H1 (cell line): ENCODE measurements around the gene HOXB7. TPM values are rescaled to one million over a fixed set of nuclear protein-coding genes. Genes with fewer than 3 reads are reported as not detected.

Experiments
- CTCF ChIA-PET: fragments of 300-600 bp; sonication (Branson Sonifier 250); formaldehyde crosslinking; loops from one replicate; lab custom pipeline; 2021; ENCODE audit not compliant: partially characterized antibody; lab: Charles Lee
- POLR2A ChIA-PET: fragments of 300-600 bp; sonication (Branson Sonifier 250); formaldehyde crosslinking; loops from one replicate; lab custom pipeline; 2021; ENCODE audit warnings: inconsistent platforms; ENCODE audit not compliant: partially characterized antibody; lab: Charles Lee
- DNase-seq, 2 experiments: peaks; one replicate each; pipeline versions ENCODE4 v3.0.0 to v3.0.0-alpha.2; 2010 to 2022; ENCODE audit warnings: low spot score in 2 of 2, low read depth in 1 of 2, mixed read lengths in 1 of 2
- FAIRE-seq: peaks from 2 replicates; lab custom pipeline; 2011; peaks lifted over from hg19 to GRCh38; lab: Jason Lieb, UNC
- H2AFZ ChIP-seq: 2 replicates; pipeline ENCODE4 v1.8.1; 2012; ENCODE audit warnings: low read length, inconsistent platforms
- H2AK5ac ChIP-seq: 2 replicates; pipeline ENCODE4 v1.6.1; 2013; ENCODE audit warnings: low read depth, low read length
- H2BK120ac ChIP-seq: replicated peaks from 2 replicates; pipeline ENCODE3; 2013; ENCODE audit warnings: low read depth, low read length, inconsistent platforms
- H2BK12ac ChIP-seq: 2 replicates; pipeline ENCODE4 v1.6.1; 2013; ENCODE audit warnings: low read depth, low read length
- H2BK15ac ChIP-seq: 2 replicates; pipeline ENCODE4 v1.6.1; 2013; ENCODE audit warnings: low read length
- H2BK20ac ChIP-seq: 2 replicates; pipeline ENCODE4 v1.6.1; 2013; ENCODE audit warnings: low read length
- H2BK5ac ChIP-seq: 2 replicates; pipeline ENCODE4 v1.6.1; 2013; ENCODE audit warnings: low read depth, low read length
- H3K14ac ChIP-seq: 2 replicates; pipeline ENCODE4 v1.6.1; 2013; ENCODE audit warnings: inconsistent platforms; ENCODE audit not compliant: insufficient read length
- H3K18ac ChIP-seq: 2 replicates; pipeline ENCODE4 v1.6.1; 2013; ENCODE audit warnings: low read length; ENCODE audit errors: extremely low read depth
- H3K23ac ChIP-seq: 2 replicates; pipeline ENCODE4 v1.6.1; 2013; ENCODE audit warnings: inconsistent platforms; ENCODE audit not compliant: insufficient read length
- H3K23me2 ChIP-seq: 2 replicates; pipeline ENCODE4 v1.6.1; 2013; ENCODE audit warnings: low read depth, low read length
- H3K27ac ChIP-seq: 2 replicates; pipeline ENCODE4 v1.6.1; 2011; ENCODE audit warnings: low read depth, low read length, inconsistent platforms
- H3K27me3 ChIP-seq, 4 experiments: replicated peaks in 1 of 4; 1 replicate in 1 of 4; 2 replicates in 3 of 4; pipeline versions ENCODE4 v1.6.1 to v1.8.1; 2011 to 2013; ENCODE audit warnings: low read length in 3 of 4, mild to moderate bottlenecking in 3 of 4, inconsistent platforms in 2 of 4, mixed read lengths in 2 of 4, moderate library complexity in 1 of 4; ENCODE audit not compliant: control insufficient read depth in 3 of 4, insufficient read depth in 3 of 4; ENCODE audit errors: extremely low read depth in 1 of 4
- H3K36me3 ChIP-seq, 4 experiments: 2 replicates each; pipeline versions ENCODE4 v1.6.1 to v1.8.1; 2011 to 2013; ENCODE audit warnings: mild to moderate bottlenecking in 4 of 4, low read length in 3 of 4, moderate library complexity in 2 of 4, control low read depth in 1 of 4, inconsistent platforms in 1 of 4; ENCODE audit not compliant: insufficient read depth in 4 of 4, control insufficient read depth in 2 of 4
- H3K4ac ChIP-seq: replicated peaks from 2 replicates; pipeline ENCODE3; 2013; ENCODE audit warnings: low read length, low read depth, mixed read lengths, inconsistent platforms; ENCODE audit not compliant: insufficient read length
- H3K4me1 ChIP-seq, 4 experiments: replicated peaks in 1 of 4; 1 replicate in 1 of 4; 2 replicates in 3 of 4; pipeline versions ENCODE4 v1.6.1 to v1.8.1; 2011 to 2013; ENCODE audit warnings: low read length in 3 of 4, inconsistent platforms in 2 of 4, mixed read lengths in 1 of 4; ENCODE audit not compliant: insufficient read depth in 4 of 4, control insufficient read depth in 3 of 4
- H3K4me2 ChIP-seq, 2 experiments: 2 replicates each; pipeline versions ENCODE4 v1.6.1 to v1.8.1; 2011 to 2013; ENCODE audit warnings: low read depth in 2 of 2, low read length in 2 of 2, control low read depth in 1 of 2, inconsistent platforms in 1 of 2, mild to moderate bottlenecking in 1 of 2; ENCODE audit not compliant: insufficient read depth in 1 of 2
- H3K4me3 ChIP-seq, 4 experiments: fragments of 200-600, 300-600 bp in 1 of 4; sonication (generic), shearing (Covaris generic), sonication (Bioruptor Twin) in 1 of 4; 2 replicates each; pipeline versions ENCODE4 v1.5.1 to v1.8.1; 2011 to 2016; ENCODE audit warnings: low read length in 4 of 4, low read depth in 3 of 4, control low read depth in 2 of 4, inconsistent platforms in 2 of 4, mild to moderate bottlenecking in 2 of 4, mixed read lengths in 1 of 4, moderate library complexity in 1 of 4; ENCODE audit not compliant: insufficient read depth in 2 of 4; ENCODE audit errors: extremely low read depth in 1 of 4
- H3K56ac ChIP-seq: replicated peaks from 2 replicates; pipeline ENCODE3; 2013; ENCODE audit warnings: low read depth, mild to moderate bottlenecking, mixed read lengths, low read length, inconsistent platforms; ENCODE audit not compliant: insufficient read length
- H3K79me1 ChIP-seq: 2 replicates; pipeline ENCODE4 v1.6.1; 2013; ENCODE audit warnings: low read depth, low read length, control low read depth
- H3K79me2 ChIP-seq, 2 experiments: 2 replicates each; pipeline versions ENCODE4 v1.6.1 to v1.8.1; 2012 to 2013; ENCODE audit warnings: low read length in 2 of 2, mild to moderate bottlenecking in 2 of 2, inconsistent platforms in 1 of 2; ENCODE audit not compliant: insufficient read depth in 2 of 2, control insufficient read depth in 1 of 2
- H3K9ac ChIP-seq, 4 experiments: replicated peaks in 1 of 4; 1 replicate in 1 of 4; 2 replicates in 3 of 4; pipeline versions ENCODE4 v1.6.1 to v1.8.1; 2011 to 2013; ENCODE audit warnings: low read depth in 3 of 4, low read length in 3 of 4, control low read depth in 2 of 4, mild to moderate bottlenecking in 2 of 4, moderate library complexity in 2 of 4, inconsistent platforms in 1 of 4; ENCODE audit errors: extremely low read depth in 1 of 4
- H3K9me3 ChIP-seq, 2 experiments: 2 replicates each; pipeline versions ENCODE4 v1.6.1 to v1.8.1; 2012 to 2013; ENCODE audit warnings: mild to moderate bottlenecking in 2 of 2, moderate library complexity in 2 of 2, control low read depth in 1 of 2, inconsistent platforms in 1 of 2, low read depth in 1 of 2, low read length in 1 of 2, mixed read lengths in 1 of 2; ENCODE audit not compliant: insufficient read depth in 2 of 2
- H4K20me1 ChIP-seq, 2 experiments: replicated peaks in 1 of 2; 2 replicates each; pipeline versions ENCODE3 to v1.8.1; 2011 to 2013; ENCODE audit warnings: inconsistent platforms in 2 of 2, low read length in 2 of 2, mild to moderate bottlenecking in 1 of 2; ENCODE audit not compliant: insufficient read depth in 2 of 2, control insufficient read depth in 1 of 2
- H4K5ac ChIP-seq: 2 replicates; pipeline ENCODE4 v1.6.1; 2013; ENCODE audit warnings: low read length, low read depth, mixed read lengths, inconsistent platforms; ENCODE audit not compliant: insufficient read length
- H4K8ac ChIP-seq: 2 replicates; pipeline ENCODE4 v1.8.0; 2013; ENCODE audit warnings: mild to moderate bottlenecking, moderate library complexity, low read length, inconsistent platforms; ENCODE audit not compliant: insufficient read depth; ENCODE audit errors: extremely low read depth
- H4K91ac ChIP-seq: replicated peaks from 2 replicates; pipeline ENCODE3; 2013; ENCODE audit warnings: low read length, mixed read lengths, inconsistent platforms; ENCODE audit not compliant: insufficient read length
- HDAC6 ChIP-seq: IDR thresholded peaks from one replicate; pipeline ENCODE4 v1.7.1; 2012; ENCODE audit warnings: low read depth, mild to moderate bottlenecking, inconsistent platforms, low read length, moderate library complexity
- WGBS, 2 experiments: shearing (Covaris generic) in 1 of 2; methylation state at CpG; one replicate each; pipeline versions ENCODE4 v1.1.6 to v1.1.7; 2013 to 2015; ENCODE audit warnings: low lambda C conversion rate in 2 of 2, mixed read lengths in 2 of 2, inconsistent platforms in 1 of 2, low coverage in 1 of 2, missing lambda C conversion rate in 1 of 2; ENCODE audit not compliant: insufficient replicate concordance in 2 of 2, insufficient coverage in 1 of 2, insufficient read length in 1 of 2; ENCODE audit errors: extremely low coverage in 1 of 2, missing lambda C conversion rate in 1 of 2; 5-methylcytosine and 5-hydroxymethylcytosine counted together
- polyA plus RNA-seq, 7 experiments: library from polyadenylated mRNA; depleted of rRNA in 3 of 7; stranded (reverse) in 5 of 7; unstranded in 2 of 7; fragments of >200 nt in 5 of 7; fragments of 200-250 nt in 2 of 7; gene quantifications; 1 replicate in 5 of 7; 2 replicates in 1 of 7; 4 replicates in 1 of 7; pipeline versions ENCODE4 v1.2.1 to v1.2.3, GENCODE V29; 2011 to 2013; ENCODE audit warnings: missing spikeins in 2 of 7, mixed read lengths in 2 of 7
- total RNA-seq: library from RNA; stranded (reverse); fragmentation: NEBNext Ultra II Directional; extraction: Animal tissue kit (Norgen Biotek cat#: 25700); gene quantifications from 2 replicates; pipeline ENCODE4 v1.2.1, GENCODE V29; 2021

The HOXB7 gene
- total and polyA plus RNA-seq, 2 of the 8 experiments (the other 6 are each of a cell fraction or from before 2014, with no cell fraction given): not detected

GRCh38 chr17:48597778-48598631 lies 12.8 kb downstream of the HOXB7 start:
- Histone ChIP-seq H3K79me2 (no peaks in the 10 kb centered on the region), H3K56ac (no peak overlapping the region), H2BK120ac (no peak overlapping the region), H3K27ac (no peak overlapping the region), H4K91ac (no peak overlapping the region), H4K8ac (no peak overlapping the region; the same call in 1 of the 2 replicates), H3K4me1 (peaks cover 0 to 12% (median 6%) of the 10 kb centered on the region in 4 experiments; a peak in 5 of 7 replicates), H3K9ac (no peak overlapping the region), H3K23me2 (no peaks in the 10 kb centered on the region; the same call in 1 of the 2 replicates), H3K9me3 (no peaks in the 10 kb centered on the region), H2BK12ac (peak overlapping the region; percentile 39; the same call in 1 of the 2 replicates), H4K20me1 (peaks cover 38 to 58% of the 10 kb centered on the region in 2 experiments), H2BK5ac (no peak overlapping the region), H3K4ac (no peak overlapping the region), H2AK5ac (no peak overlapping the region), H3K27me3 (peaks cover 96 to 100% (median 99%) of the 10 kb centered on the region in 4 experiments), H2BK15ac (peak overlapping the region; percentile 81; the same call in 1 of the 2 replicates), H3K14ac (no peak overlapping the region), H3K36me3 (no peaks in the 10 kb centered on the region; a peak in 1 of 8 replicates), H3K4me3 (peak overlapping the region in 1 of 4 experiments; percentile 29; a peak in 2 of 8 replicates), H3K18ac (no peak overlapping the region; the same call in none of the 2 replicates), H3K23ac (no peak overlapping the region), H2AFZ (no peak overlapping the region), H2BK20ac (no peak overlapping the region), H4K5ac (no peak overlapping the region), H3K4me2 (peak overlapping the region; percentile 21 to 56; a peak in 3 of 4 replicates), H3K79me1 (no peaks in the 10 kb centered on the region)
- FAIRE-seq (no peak), DNase-seq (no peak)
- POLR2A ChIA-PET: interaction anchor here (1.2 to 1.4 kb wide), 2 partner anchors 10 to 53 kb away, joined by 3 to 4 read pairs; partner anchors contain the start of gene HOXB2
- 6% methylated on average over 56 of the region's 68 CpGs; no CpG with 5 or more reads in 1 of the 2 experiments for WGBS, 2 experiments
- CTCF ChIA-PET: interaction anchor here (0.6 to 2.1 kb wide), 7 partner anchors 9 to 298 kb away, joined by 3 to 8 read pairs (median 5); no protein-coding TSS in a partner anchor
- no peak for TF ChIP-seq HDAC6
